Activated T-helper 17 cell treated with anti-CD3 and anti-CD28 coated beads, Interleukin-2, amount 50 U/mL, for 72 hours (primary cell): ENCODE results near the gene EPHA3. TPM values are rescaled to one million over a fixed set of nuclear protein-coding genes. Genes with fewer than 3 reads are reported as not detected.

Source experiments
- ATAC-seq: fragments of 150-1000 bp; cut with Tn5 transposase; replicated peaks from 2 replicates; pipeline ENCODE4 v1.10.0; 2021; ENCODE audit warnings: mild to moderate bottlenecking, moderate library complexity
- H3K27ac Mint-ChIP-seq: one replicate; pipeline ENCODE4 v1.8.0; 2022; ENCODE audit warnings: mixed read lengths
- H3K27me3 Mint-ChIP-seq: one replicate; pipeline ENCODE4 v1.8.0; 2022; ENCODE audit warnings: mixed read lengths
- H3K36me3 Mint-ChIP-seq: one replicate; pipeline ENCODE4 v1.8.0; 2022; ENCODE audit warnings: low read depth, mild to moderate bottlenecking, mixed read lengths
- H3K4me1 Mint-ChIP-seq: one replicate; pipeline ENCODE4 v1.8.0; 2022; ENCODE audit warnings: mixed read lengths
- H3K4me3 Mint-ChIP-seq: one replicate; pipeline ENCODE4 v1.8.0; 2022; ENCODE audit warnings: mild to moderate bottlenecking, mixed read lengths
- H3K9me3 Mint-ChIP-seq: one replicate; pipeline ENCODE4 v1.8.0; 2022; ENCODE audit warnings: mixed read lengths
- total RNA-seq, 2 donors: library from RNA; stranded (reverse); gene quantifications; one replicate each; pipeline ENCODE4 v1.2.3, GENCODE V29; 2022

The EPHA3 gene
- total RNA-seq, 2 donors from 2014 or later = 0.11 to 2.1 TPM

DNA sequence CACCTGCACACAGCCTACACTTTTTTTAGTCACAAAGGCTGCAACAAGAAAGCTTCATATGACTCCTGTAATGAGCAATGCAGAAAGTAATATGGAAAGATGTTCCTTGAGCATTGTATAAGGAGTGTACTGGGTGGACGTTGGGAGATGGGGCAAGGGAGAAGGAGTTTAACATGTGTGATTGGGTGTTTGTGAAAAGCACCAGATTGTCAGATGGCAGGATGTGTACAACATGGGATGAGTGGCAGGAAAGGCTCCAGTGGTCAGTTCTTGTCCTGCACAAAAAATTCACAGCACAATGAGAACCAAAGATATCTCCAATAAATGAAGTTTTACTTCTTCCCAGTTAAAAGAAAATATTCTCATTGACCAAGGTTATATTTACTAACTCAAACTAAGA, 255.1 kb downstream of the EPHA3 start:
- ATAC-seq = no peak
- no peaks in the 10 kb centered on the region for H3K4me1 Mint-ChIP-seq

DNA sequence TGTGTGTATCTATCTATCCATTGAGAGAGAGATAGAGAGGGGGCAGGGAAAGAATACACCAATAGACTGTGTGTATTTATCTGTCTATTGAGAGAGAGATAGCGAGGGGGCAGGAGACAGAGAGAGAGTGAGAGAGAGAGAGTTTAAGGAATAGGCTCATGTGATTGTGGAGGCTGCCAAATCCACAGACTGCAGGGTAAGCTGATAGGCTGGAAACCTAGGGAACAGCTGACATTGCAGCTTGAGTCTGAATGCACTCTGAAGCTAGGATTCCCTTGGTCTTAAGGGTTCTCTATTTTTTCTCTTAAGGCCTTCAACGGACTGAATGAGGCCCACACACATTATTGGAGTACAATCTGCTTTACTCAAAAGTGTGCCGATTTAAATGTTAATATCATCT, 255.8 kb downstream of the EPHA3 start:
- Mint-ChIP-seq H3K27ac (no peak overlapping the region), H3K36me3 (no peaks in the 10 kb centered on the region), H3K9me3 (peaks cover 22% of the 10 kb centered on the region), H3K27me3 (no peaks in the 10 kb centered on the region), H3K4me3 (no peak overlapping the region), H3K4me1 (no peaks in the 10 kb centered on the region)
- ATAC-seq = no peak

More for the DNA sequence above, 255.1 kb downstream of the EPHA3 start:
- Mint-ChIP-seq H3K9me3 (peaks cover 18% of the 10 kb centered on the region), H3K27ac (no peak overlapping the region), H3K36me3 (no peaks in the 10 kb centered on the region), H3K27me3 (no peaks in the 10 kb centered on the region), H3K4me3 (no peak overlapping the region)

DNA sequence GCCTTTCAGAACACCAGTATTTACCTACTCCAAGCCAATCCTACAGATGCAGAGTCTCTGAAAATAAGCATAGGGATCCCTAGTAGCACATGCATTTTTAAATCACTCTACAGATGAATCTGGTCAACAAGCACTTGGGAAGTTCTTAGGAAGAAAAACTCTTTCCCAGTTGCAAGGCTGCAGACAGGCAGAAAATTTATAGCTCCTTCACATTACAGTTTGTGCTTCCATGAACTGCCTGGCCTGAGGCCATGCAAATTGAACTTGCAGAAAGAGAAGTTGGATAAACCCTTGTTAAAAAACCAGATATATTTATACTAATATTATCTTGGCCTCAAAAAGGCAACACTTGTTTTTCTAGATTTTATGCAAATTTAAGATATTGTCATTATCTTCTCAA, 256.9 kb downstream of the EPHA3 start:
- ATAC-seq = no peak
- H3K36me3 Mint-ChIP-seq = no peaks in the 10 kb centered on the region
- H3K4me1 Mint-ChIP-seq = no peaks in the 10 kb centered on the region
- no peak overlapping the region for H3K27ac Mint-ChIP-seq
- no peak overlapping the region for H3K4me3 Mint-ChIP-seq
- peaks cover 22% of the 10 kb centered on the region for H3K9me3 Mint-ChIP-seq
- no peaks in the 10 kb centered on the region for H3K27me3 Mint-ChIP-seq

DNA sequence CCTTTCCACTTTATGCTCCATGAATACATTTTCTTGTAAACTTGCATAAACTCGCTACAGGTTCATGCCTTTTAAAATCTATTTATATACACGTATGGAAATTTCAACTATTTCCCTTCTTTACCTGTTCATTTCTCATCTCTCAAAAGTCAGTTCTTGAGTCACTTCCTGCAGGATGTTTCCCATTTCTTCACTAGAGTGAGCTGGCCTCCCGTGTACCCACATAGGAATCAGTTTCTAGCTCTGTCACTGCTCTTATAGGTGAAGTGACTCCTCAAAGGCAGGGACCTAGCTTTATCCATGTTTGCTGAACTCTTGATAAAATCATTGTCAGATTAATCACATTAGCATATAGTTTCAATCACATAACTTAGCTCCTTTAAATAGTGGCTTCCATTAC, 259.7 kb downstream of the EPHA3 start:
- no peaks in the 10 kb centered on the region for H3K36me3 Mint-ChIP-seq
- no peaks in the 10 kb centered on the region for H3K4me1 Mint-ChIP-seq
- H3K27me3 Mint-ChIP-seq = no peaks in the 10 kb centered on the region
- H3K4me3 Mint-ChIP-seq = no peak overlapping the region
- no peak for ATAC-seq
- no peak overlapping the region for H3K27ac Mint-ChIP-seq
- H3K9me3 Mint-ChIP-seq = peaks cover 25% of the 10 kb centered on the region

DNA sequence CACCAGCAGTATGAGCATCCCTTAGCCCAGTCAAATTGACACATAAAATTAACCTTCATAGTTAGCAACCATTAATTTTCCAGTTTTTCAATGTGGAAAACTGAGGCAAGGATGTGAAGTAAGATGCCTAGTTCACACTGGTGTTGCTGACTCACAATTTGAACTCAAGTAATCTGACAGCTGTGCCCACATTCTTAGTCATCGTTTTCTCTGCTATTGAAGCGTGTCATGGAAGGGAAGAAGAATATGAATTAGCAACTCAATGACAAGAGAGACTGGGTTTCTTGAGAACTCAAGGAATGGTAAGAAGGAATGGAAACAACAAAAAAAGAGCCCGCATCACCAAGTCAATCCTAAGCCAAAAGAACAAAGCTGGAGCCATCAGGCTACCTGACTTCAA, 261.4 kb downstream of the EPHA3 start:
- no peaks in the 10 kb centered on the region for H3K4me1 Mint-ChIP-seq
- peaks cover 25% of the 10 kb centered on the region for H3K9me3 Mint-ChIP-seq
- H3K27me3 Mint-ChIP-seq = no peaks in the 10 kb centered on the region
- H3K36me3 Mint-ChIP-seq = no peaks in the 10 kb centered on the region
- H3K4me3 Mint-ChIP-seq = no peak overlapping the region
- no peak overlapping the region for H3K27ac Mint-ChIP-seq
- ATAC-seq = no peak

DNA sequence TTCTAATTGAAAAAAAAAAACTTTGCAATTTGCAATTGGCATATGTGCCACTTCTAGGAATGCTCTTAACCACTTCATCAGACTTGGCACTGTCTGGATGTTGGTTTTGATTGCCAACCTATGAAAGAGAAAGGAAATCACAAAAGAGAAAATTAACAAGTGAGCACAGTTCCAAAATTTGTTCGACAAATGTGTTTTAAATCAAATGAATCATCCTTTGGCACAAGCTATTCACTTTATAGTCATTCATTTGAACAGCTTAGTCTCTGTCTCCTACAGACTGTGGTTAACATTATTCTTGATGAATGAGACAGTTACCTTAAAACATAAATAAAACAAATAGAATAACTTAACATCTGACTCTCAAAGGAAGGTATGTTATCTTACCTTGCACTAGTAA, 265.0 kb downstream of the EPHA3 start:
- no peaks in the 10 kb centered on the region for H3K27me3 Mint-ChIP-seq
- no peaks in the 10 kb centered on the region for H3K36me3 Mint-ChIP-seq
- H3K9me3 Mint-ChIP-seq = peaks cover 7% of the 10 kb centered on the region
- H3K4me1 Mint-ChIP-seq = no peaks in the 10 kb centered on the region
- H3K4me3 Mint-ChIP-seq = no peak overlapping the region
- H3K27ac Mint-ChIP-seq = no peak overlapping the region
- ATAC-seq = no peak

DNA sequence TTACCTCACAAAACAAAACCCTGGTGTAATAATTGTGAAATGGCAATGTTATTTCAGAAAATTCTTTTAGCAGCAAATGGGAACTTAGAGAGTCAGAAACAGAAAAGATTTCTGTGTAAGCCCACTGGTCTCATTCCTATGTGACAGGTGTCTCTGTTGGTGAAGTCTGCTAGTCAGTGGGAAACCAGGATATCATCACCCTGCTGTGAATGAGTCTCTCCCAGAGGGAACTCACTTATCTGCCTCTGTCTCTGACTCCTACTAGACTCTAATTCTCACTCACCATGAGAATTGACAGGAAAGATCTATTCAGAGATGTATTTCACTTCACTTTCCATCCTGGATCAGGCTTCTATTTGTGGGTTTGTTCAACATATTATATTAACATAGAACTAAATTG, 266.0 kb downstream of the EPHA3 start:
- Mint-ChIP-seq H3K27ac (no peak overlapping the region), H3K4me1 (no peaks in the 10 kb centered on the region), H3K4me3 (no peak overlapping the region), H3K9me3 (peaks cover 3% of the 10 kb centered on the region), H3K36me3 (no peaks in the 10 kb centered on the region), H3K27me3 (no peaks in the 10 kb centered on the region)
- ATAC-seq = no peak

DNA sequence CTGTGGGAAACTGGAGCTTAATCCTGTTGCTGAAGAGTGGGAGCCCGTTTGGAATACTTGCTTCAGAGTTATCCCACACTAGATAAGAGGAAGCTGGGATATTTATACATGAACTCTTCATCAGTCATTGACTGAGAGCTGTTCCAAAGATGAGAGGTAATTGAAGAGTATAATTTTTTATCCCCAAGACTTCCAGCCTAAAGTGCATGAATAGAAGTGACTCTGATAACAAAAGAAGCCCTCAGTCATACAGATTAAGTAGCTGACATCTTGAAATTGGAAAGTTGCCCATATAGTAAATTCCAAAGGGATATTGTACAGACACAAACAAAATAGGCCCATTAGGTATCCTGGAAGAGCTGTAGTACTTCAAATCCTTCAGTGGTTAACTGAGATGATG, 268.0 kb downstream of the EPHA3 start:
- no peaks in the 10 kb centered on the region for H3K27me3 Mint-ChIP-seq
- H3K9me3 Mint-ChIP-seq = peaks cover 3% of the 10 kb centered on the region
- no peak overlapping the region for H3K27ac Mint-ChIP-seq
- H3K4me3 Mint-ChIP-seq = no peak overlapping the region
- no peaks in the 10 kb centered on the region for H3K36me3 Mint-ChIP-seq
- ATAC-seq = no peak
- no peaks in the 10 kb centered on the region for H3K4me1 Mint-ChIP-seq

DNA sequence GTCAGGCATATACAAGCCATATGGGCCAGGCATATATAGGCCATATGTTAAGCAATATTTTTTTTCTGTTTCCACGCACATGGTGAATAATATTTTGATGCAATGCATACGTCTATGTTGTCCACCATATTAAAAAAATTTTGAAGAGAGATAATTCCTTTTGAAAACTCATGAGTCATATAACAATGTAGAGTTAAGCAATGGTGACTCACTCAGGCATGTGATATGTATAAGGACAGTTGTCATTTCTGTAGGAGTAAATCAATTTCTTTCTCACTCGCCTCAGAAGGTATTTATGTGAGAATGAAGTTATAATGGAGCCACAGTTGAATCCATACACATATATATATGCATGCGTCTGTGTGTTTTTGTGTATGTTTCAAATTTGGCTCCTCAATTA, 272.6 kb downstream of the EPHA3 start:
- no peaks in the 10 kb centered on the region for H3K4me1 Mint-ChIP-seq
- H3K4me3 Mint-ChIP-seq = no peak overlapping the region
- H3K27me3 Mint-ChIP-seq = no peaks in the 10 kb centered on the region
- no peaks in the 10 kb centered on the region for H3K9me3 Mint-ChIP-seq
- H3K36me3 Mint-ChIP-seq = no peaks in the 10 kb centered on the region
- no peak for ATAC-seq
- no peak overlapping the region for H3K27ac Mint-ChIP-seq

DNA sequence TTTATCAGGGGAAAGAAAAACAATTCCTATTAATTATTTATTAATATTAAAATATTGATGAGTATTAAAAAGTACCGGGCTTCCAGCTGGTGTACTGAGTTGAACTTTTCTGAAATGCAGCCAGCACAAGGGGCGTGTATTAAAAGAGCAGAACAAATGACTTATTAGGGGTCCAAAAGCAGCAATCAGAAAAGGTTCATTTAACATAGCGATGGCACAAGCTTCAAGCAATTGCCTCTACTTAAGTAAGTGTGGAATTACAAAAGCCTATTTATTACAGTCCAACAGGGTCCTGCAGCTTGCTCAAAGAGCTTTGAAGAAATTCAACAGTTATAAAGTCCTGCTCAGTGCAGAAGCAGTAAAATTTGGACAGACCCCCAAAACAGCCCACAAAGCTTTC, 285.6 kb downstream of the EPHA3 start:
- Mint-ChIP-seq H3K4me3 (no peak overlapping the region), H3K27ac (no peak overlapping the region), H3K4me1 (no peaks in the 10 kb centered on the region), H3K36me3 (no peaks in the 10 kb centered on the region), H3K9me3 (peaks cover 9% of the 10 kb centered on the region), H3K27me3 (no peaks in the 10 kb centered on the region)
- ATAC-seq = no peak

DNA sequence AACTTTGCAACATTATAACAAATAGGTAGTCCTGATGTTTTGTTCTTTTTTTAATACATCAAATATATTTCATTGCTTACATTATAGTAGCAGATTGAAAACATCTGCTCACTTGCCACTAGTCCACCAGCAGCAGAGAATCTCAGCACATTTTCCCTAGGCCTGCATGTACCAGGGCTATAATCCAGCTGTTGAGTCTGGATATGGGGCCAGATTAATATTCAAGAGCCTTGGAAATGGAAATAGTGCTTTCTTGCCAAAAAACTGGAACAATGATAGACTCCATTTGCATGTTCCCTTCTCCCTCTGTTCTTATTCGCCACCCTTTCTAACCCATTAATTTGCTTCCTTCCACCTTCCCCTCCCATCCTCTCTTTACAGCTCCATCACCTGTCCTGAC, 288.0 kb downstream of the EPHA3 start:
- Mint-ChIP-seq H3K36me3 (no peaks in the 10 kb centered on the region), H3K27me3 (no peaks in the 10 kb centered on the region), H3K9me3 (peaks cover 5% of the 10 kb centered on the region), H3K4me1 (no peaks in the 10 kb centered on the region), H3K27ac (no peak overlapping the region), H3K4me3 (no peak overlapping the region)
- ATAC-seq = no peak

DNA sequence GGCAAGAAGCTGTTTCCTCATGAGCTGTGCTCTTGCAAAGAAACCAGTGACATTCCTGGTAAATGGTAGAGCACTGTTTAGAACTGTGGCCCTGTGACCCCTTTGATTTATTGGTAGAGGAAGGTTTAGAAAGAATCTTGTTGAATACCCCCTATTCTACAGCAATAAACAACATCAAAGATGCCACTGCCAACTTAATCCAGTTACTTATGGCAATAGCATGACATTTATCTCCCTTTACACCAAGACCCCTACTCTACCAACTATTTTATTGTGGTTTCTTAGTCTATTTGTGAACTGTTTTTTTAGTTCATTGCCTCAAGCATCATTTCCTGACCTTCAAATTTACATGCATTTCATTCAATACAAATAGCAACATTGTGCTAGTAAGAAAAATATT, 288.6 kb downstream of the EPHA3 start:
- no peaks in the 10 kb centered on the region for H3K27me3 Mint-ChIP-seq
- no peak for ATAC-seq
- no peaks in the 10 kb centered on the region for H3K36me3 Mint-ChIP-seq
- no peak overlapping the region for H3K27ac Mint-ChIP-seq
- H3K4me1 Mint-ChIP-seq = no peaks in the 10 kb centered on the region
- H3K9me3 Mint-ChIP-seq = peaks cover 5% of the 10 kb centered on the region
- no peak overlapping the region for H3K4me3 Mint-ChIP-seq

DNA sequence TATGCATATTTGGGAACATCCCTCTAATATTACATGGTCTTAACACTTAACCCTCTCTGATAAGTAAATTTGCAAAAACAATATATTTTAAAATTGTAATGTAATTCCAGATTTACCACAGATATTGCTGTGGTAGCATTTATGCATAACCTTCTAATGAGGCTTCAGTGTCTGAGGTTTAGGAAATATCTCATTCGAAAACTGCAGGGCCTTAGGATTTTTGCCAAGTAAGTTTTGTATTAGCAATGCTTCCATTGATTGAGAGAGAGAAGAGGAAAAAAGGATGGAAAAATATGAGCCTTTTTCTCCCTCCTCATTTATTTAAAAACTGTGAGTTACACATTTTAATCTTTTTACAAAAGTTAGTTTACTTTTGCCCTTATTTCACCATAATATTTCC, 294.6 kb downstream of the EPHA3 start:
- Mint-ChIP-seq H3K4me3 (no peak overlapping the region), H3K27me3 (no peaks in the 10 kb centered on the region), H3K9me3 (no peaks in the 10 kb centered on the region), H3K36me3 (no peaks in the 10 kb centered on the region), H3K4me1 (no peaks in the 10 kb centered on the region), H3K27ac (no peak overlapping the region)
- no peak for ATAC-seq

DNA sequence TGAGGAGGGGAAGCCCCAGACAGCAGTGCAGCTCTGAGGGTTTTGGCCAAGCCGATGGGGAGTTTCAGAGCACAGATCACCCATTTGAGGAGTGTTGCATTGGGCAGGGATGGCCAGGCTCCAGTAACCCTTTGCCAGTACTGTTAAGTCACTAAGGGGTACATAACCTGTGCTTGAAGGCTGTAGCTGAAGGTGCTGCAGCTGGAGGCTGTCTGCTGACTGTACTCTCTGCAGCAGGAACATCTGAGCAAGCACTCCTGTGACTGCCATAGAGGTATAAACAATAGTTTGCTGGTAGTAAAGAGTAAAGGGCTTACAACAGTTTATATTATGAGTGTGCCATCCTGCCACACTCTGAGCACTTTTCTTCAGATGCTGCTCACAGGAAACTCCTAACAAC, 297.8 kb downstream of the EPHA3 start:
- ATAC-seq = no peak
- Mint-ChIP-seq H3K9me3 (peaks cover 5% of the 10 kb centered on the region), H3K4me3 (no peak overlapping the region)

DNA sequence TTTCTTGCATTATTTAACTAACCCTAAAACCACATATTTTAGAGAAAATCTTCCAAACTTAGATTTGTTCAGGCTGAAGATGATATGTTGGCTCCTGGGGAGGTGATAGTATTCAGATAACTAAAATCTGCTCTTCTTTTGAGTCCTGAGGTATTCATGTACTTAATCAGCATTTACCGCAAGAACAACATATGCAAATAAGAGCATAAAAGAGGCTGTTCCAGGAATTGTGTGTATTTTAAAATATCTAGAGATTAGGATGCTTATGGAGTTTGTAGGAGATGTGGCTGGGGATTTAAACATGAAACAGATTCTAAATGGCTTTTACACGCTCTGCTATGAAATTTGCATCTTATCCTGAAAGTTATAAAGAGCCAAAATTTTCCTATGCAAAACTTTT, 298.2 kb downstream of the EPHA3 start:
- Mint-ChIP-seq H3K27ac (no peak overlapping the region), H3K4me3 (no peak overlapping the region), H3K36me3 (no peaks in the 10 kb centered on the region), H3K4me1 (no peaks in the 10 kb centered on the region), H3K9me3 (peaks cover 5% of the 10 kb centered on the region), H3K27me3 (no peaks in the 10 kb centered on the region)
- no peak for ATAC-seq

More for the DNA sequence above, 297.8 kb downstream of the EPHA3 start:
- Mint-ChIP-seq H3K4me1 (no peaks in the 10 kb centered on the region), H3K36me3 (no peaks in the 10 kb centered on the region), H3K27ac (no peak overlapping the region), H3K27me3 (no peaks in the 10 kb centered on the region)

DNA sequence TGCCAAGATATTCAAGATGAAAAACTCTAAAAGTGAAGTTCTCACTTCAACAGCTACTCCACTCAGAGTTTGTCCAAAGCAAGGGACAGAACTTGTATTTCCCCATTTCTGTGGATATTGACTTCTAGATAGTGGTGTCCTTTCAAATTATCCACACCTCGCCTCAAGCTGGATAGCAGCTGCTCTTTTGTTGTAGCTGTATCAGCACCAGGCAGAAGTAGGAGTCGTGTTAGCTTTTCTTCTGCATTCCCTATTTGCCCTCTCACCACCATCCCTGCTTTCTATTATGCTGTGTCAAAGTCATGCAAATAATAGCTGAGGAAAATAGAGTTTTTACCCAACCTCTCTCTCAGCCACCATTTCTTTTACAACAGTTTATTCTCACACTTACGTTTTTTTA, 303.8 kb downstream of the EPHA3 start:
- no peaks in the 10 kb centered on the region for H3K36me3 Mint-ChIP-seq
- no peaks in the 10 kb centered on the region for H3K4me1 Mint-ChIP-seq
- ATAC-seq = no peak
- H3K9me3 Mint-ChIP-seq = peaks cover 5% of the 10 kb centered on the region
- no peak overlapping the region for H3K4me3 Mint-ChIP-seq
- H3K27ac Mint-ChIP-seq = no peak overlapping the region
- no peaks in the 10 kb centered on the region for H3K27me3 Mint-ChIP-seq
